Smooth muscle cell (in vitro differentiated cells): ENCODE results near the gene BCAM. TPM values are rescaled to one million over a fixed set of nuclear protein-coding genes. Genes with fewer than 3 reads are reported as not detected.

Source experiments
- DNase-seq: peaks from one replicate; lab custom pipeline; 2025; ENCODE audit not compliant: unreplicated experiment; lab: John Stamatoyannopoulos, UW
- H2AFZ ChIP-seq: fragments of 200-600 bp; sonication (generic); 2 replicates; pipeline ENCODE4 v1.6.0; 2016; ENCODE audit warnings: antibody characterized with exemption, low read depth, mild to moderate bottlenecking
- H3F3A ChIP-seq: fragments of 200-600 bp; sonication (generic); 2 replicates; pipeline ENCODE4 v1.6.0; 2017; ENCODE audit warnings: antibody characterized with exemption, low read depth
- H3K27ac ChIP-seq: fragments of 200-600 bp; sonication (generic); 2 replicates; pipeline ENCODE4 v1.5.1; 2016; ENCODE audit warnings: low read depth, mild to moderate bottlenecking
- H3K27me3 ChIP-seq: fragments of 200-600 bp; sonication (generic); 2 replicates; pipeline ENCODE4 v1.6.1; 2016; ENCODE audit warnings: low read depth, mild to moderate bottlenecking
- H3K36me3 ChIP-seq: fragments of 200-600 bp; sonication (generic); 2 replicates; pipeline ENCODE4 v1.5.1; 2016; ENCODE audit warnings: low read depth
- H3K4me1 ChIP-seq: fragments of 200-600 bp; sonication (generic); 2 replicates; pipeline ENCODE4 v1.5.1; 2016; ENCODE audit warnings: low read depth
- H3K4me2 ChIP-seq: fragments of 200-600 bp; sonication (generic); 2 replicates; pipeline ENCODE4 v1.6.0; 2016; ENCODE audit warnings: mild to moderate bottlenecking
- H3K4me3 ChIP-seq: fragments of 200-600 bp; sonication (generic); 2 replicates; pipeline ENCODE4 v1.5.1; 2016; ENCODE audit warnings: mild to moderate bottlenecking
- H3K79me2 ChIP-seq: fragments of 200-600 bp; sonication (generic); 2 replicates; pipeline ENCODE4 v1.6.0; 2016; ENCODE audit warnings: low read depth, mild to moderate bottlenecking
- H3K9ac ChIP-seq: fragments of 200-600 bp; sonication (generic); 2 replicates; pipeline ENCODE4 v1.6.0; 2016; ENCODE audit warnings: low read depth
- H3K9me3 ChIP-seq: fragments of 200-600 bp; sonication (generic); replicated peaks from 2 replicates; pipeline ENCODE4 v1.5.1; 2016; ENCODE audit warnings: low read depth
- H4K20me1 ChIP-seq: fragments of 200-600 bp; sonication (generic); 2 replicates; pipeline ENCODE4 v1.6.0; 2016; ENCODE audit warnings: low read depth
- WGBS: methylation state at CpG from one replicate; pipeline ENCODE4 v1.1.7; 2016; ENCODE audit warnings: low lambda C conversion rate; 5-methylcytosine and 5-hydroxymethylcytosine counted together
- polyA plus RNA-seq: library from polyadenylated mRNA; unstranded; fragments of >200 nt; fragmentation: Nextera tagmentation; extraction: Ambion mirVana; gene quantifications from 2 replicates; pipeline ENCODE4 v1.2.1, GENCODE V29; 2016
- total RNA-seq: library from RNA; depleted of rRNA; stranded (reverse); fragments of >200 nt; gene quantifications from 2 replicates; pipeline ENCODE4 v1.2.3, GENCODE V29; 2014
- TF ChIP-seq, protein P1 (sequence below): fragments of 200-600 bp; sonication (generic); IDR thresholded peaks from 2 replicates; pipeline ENCODE4 v1.5.1; 2017; ENCODE audit warnings: borderline replicate concordance, mild to moderate bottlenecking, antibody characterized with exemption; ENCODE audit not compliant: insufficient read depth, poor library complexity, severe bottlenecking

The BCAM gene
- total and polyA plus RNA-seq, 2 experiments from 2014 or later: 1.5 to 5.0 TPM

DNA sequence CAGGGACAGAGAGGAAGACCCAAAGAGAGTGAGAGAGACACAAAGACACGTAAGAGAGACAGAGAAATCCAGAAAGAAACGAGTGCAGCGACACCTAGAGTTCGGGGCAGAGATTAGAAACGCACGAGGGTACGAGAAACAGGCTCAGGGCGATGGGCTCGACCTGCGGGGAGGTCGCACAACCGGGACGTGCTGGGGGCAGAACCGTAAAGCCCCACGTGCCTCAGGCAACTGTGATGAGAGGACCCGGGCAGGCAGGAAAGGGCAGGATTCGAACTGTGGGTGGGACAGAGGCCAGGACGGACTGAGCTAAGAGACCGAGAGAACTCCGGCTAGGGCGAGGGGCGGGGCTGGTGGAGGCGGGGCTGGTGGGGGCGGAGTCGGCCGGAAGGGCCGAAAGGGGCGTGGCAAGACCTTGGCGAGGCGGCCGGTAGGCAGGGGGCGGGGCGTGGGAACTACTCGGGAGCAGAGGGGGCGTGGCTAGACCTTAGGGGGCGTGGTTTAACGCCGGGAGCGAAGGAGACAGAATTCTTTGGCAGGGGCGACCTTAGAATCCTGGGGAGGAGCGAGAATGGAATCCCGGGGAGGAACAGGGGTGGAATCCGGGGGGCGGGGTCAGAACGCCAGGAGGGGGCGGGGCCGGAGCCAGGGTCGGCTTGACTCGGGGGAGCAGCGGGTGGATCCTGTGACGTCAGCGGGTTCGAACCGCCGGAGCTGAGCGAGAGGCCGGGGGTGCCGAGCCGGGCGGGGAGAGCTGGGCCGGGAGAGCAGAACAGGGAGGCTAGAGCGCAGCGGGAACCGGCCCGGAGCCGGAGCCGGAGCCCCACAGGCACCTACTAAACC, 36.9 kb downstream of the BCAM start, which contains the start of gene NECTIN2:
Gene NECTIN2 (plus strand): TSS at position 686 of the 843 bp plus-strand sequence. CDS start 229 bp downstream, outside the sequence.
- peak within 1 kb of the TSS; percentile 100 for H3K9ac ChIP-seq
- under 1% methylated on average over 57 of the region's 67 CpGs for WGBS
- H3K79me2 ChIP-seq: peaks cover 35% of the 10 kb centered on the region
- peak within 1 kb of the TSS; percentile 98 for H3K4me3 ChIP-seq
- H3K36me3 ChIP-seq: no peaks in the 10 kb centered on the region
- H3K27me3 ChIP-seq: no peaks in the 10 kb centered on the region
- H4K20me1 ChIP-seq: peaks cover 41% of the 10 kb centered on the region
- peak; percentile 100 for DNase-seq
- peak within 1 kb of the TSS; percentile 97 for H3K27ac ChIP-seq
- H3K9me3 ChIP-seq: no peaks in the 10 kb centered on the region
- peak within 1 kb of the TSS; percentile 87 for H2AFZ ChIP-seq
- TF ChIP-seq, protein P1, sequence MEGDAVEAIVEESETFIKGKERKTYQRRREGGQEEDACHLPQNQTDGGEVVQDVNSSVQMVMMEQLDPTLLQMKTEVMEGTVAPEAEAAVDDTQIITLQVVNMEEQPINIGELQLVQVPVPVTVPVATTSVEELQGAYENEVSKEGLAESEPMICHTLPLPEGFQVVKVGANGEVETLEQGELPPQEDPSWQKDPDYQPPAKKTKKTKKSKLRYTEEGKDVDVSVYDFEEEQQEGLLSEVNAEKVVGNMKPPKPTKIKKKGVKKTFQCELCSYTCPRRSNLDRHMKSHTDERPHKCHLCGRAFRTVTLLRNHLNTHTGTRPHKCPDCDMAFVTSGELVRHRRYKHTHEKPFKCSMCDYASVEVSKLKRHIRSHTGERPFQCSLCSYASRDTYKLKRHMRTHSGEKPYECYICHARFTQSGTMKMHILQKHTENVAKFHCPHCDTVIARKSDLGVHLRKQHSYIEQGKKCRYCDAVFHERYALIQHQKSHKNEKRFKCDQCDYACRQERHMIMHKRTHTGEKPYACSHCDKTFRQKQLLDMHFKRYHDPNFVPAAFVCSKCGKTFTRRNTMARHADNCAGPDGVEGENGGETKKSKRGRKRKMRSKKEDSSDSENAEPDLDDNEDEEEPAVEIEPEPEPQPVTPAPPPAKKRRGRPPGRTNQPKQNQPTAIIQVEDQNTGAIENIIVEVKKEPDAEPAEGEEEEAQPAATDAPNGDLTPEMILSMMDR: peak; percentile 74
- peaks cover 13% of the 10 kb centered on the region for H3K4me1 ChIP-seq
- peak within 1 kb of the TSS; percentile 95 for H3K4me2 ChIP-seq
- peaks cover 15% of the 10 kb centered on the region for H3F3A ChIP-seq

DNA sequence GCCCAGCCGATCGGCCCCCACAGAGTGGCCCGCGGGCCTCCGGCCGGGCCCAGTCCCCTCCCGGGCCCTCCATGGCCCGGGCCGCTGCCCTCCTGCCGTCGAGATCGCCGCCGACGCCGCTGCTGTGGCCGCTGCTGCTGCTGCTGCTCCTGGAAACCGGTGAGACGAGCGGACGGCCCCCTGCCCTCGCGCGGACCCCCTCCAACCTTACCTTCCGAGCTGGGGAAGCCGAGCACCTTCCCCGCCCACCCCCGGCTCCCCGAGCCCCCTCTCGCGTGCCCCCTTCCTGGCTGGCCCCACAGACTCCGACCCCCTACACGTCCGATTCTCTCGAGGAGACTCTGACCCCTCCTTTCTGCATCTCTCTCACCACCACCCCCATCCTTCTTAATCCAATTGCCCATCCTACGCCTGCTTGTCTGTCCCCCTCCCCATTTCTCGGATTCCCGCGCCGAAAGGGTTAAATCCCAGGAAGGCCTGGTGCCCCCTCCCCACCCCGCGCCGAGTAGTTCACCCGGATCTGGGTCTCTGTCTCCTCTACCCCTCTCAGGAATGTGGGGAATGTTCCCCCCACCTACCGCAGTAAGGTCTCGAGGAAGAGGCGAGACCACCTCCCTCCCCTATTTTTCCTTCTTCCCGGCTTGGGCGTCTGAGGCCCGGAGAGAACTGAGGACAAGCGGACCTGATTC, 37.7 kb downstream of the BCAM start:
- under 1% methylated on average over 39 of the region's 51 CpGs for WGBS
- H3K9me3 ChIP-seq: no peaks in the 10 kb centered on the region
- DNase-seq: no peak
- no peak overlapping the region for H2AFZ ChIP-seq
- peaks cover 43% of the 10 kb centered on the region for H3K79me2 ChIP-seq
- TF ChIP-seq, protein P1: no peak
- H3K27ac ChIP-seq: peak overlapping the region; percentile 97
- no peaks in the 10 kb centered on the region for H3K27me3 ChIP-seq
- peak overlapping the region; percentile 95 for H3K4me2 ChIP-seq
- peak overlapping the region; percentile 98 for H3K4me3 ChIP-seq
- peaks cover 48% of the 10 kb centered on the region for H4K20me1 ChIP-seq
- H3K4me1 ChIP-seq: peaks cover 13% of the 10 kb centered on the region
- H3K36me3 ChIP-seq: no peaks in the 10 kb centered on the region
- H3F3A ChIP-seq: peaks cover 15% of the 10 kb centered on the region
- peak overlapping the region; percentile 100 for H3K9ac ChIP-seq

DNA sequence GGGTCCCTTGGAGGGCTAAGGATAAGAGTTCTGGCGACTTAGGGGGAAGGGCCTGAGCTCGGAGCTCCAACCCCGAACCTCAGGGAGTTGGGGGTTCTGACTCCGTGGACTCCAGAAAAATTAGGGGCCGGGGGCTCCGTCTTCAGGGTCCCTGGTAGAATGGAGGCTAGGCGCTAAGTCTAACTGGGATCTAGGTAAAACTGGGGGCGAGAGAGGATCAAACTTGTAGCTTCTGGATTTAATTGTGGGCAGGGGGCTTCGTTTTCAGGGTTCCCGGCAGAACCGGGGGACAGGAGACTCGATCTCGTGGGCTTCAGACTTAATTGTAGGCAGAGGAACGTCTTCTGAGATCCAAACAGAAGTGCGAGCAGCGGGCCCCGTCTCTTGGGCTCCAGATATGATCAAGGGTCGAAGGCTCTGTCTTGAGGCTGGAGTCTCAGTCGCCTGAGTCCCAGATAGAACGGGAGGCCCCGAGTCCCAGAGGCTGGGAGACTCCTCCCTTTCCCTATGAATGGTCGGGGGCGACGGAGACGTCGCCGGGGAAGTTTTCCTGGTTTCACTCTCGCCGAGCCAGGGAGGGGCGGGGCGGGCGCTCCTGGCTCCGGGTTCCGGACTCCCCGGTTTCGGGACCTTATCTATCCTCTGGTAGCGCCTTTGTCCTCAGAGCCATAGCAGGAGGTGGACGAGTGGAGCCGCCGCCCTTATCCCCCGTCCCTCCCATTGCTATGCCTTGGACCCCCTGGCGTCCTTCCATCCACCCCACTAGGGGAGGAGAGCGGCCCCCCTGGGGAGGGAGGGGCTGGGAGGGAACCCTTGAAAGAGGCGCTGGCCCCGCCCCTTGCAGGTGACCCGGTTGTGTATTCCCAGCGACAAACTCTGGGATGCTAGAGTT, 38.5 kb downstream of the BCAM start:
- TF ChIP-seq, protein P1: no peak
- Histone ChIP-seq H3K4me1 (peaks cover 13% of the 10 kb centered on the region), H4K20me1 (peaks cover 56% of the 10 kb centered on the region), H3K79me2 (peaks cover 51% of the 10 kb centered on the region), H2AFZ (no peak overlapping the region), H3K9ac (peak overlapping the region; percentile 100), H3K4me3 (peak overlapping the region; percentile 98), H3K36me3 (no peaks in the 10 kb centered on the region), H3F3A (peaks cover 15% of the 10 kb centered on the region), H3K27me3 (no peaks in the 10 kb centered on the region), H3K4me2 (peak overlapping the region; percentile 95), H3K9me3 (no peaks in the 10 kb centered on the region), H3K27ac (peak overlapping the region; percentile 97)
- DNase-seq: peak; percentile 61
- WGBS: under 1% methylated on average over 27 of the region's 47 CpGs
